Amniotic stem cell (primary cell): ENCODE measurements around the gene ZNF69.
"Not testable (repeated sequence)": the region's sequence is repeated elsewhere in the genome, so short reads cannot be mapped to it uniquely, and the experiment has no call there.

Experiments used
- DNase-seq: peaks from one replicate; lab custom pipeline; 2025; lab: John Stamatoyannopoulos, UW

The ZNF69 gene

GRCh38 chr19:11894851-11895250 lies 7.3 kb downstream of the ZNF69 start:
- no peak for DNase-seq

GRCh38 chr19:11902228-11902627 lies 14.6 kb downstream of the ZNF69 start:
- DNase-seq, result no peak

- DNase-seq, result no peak
These were observed 18.3 kb downstream of the ZNF69 start for GRCh38 chr19:11905928-11906327.

- DNase-seq, result not testable (repeated sequence)
These were observed 24.4 kb downstream of the ZNF69 start for GRCh38 chr19:11911937-11912336.

GRCh38 chr19:11914417-11915051 lies 27.0 kb downstream of the ZNF69 start:
- DNase-seq, result not testable (repeated sequence)

- DNase-seq, result no peak
These were observed 34.4 kb downstream of the ZNF69 start for GRCh38 chr19:11921852-11922495.

- peak; percentile 78 for DNase-seq
These were observed 37.5 kb downstream of the ZNF69 start, which contains the start of gene ZNF700 for GRCh38 chr19:11924886-11925650. Gene ZNF700 (plus strand): TSS chr19:11925107. CDS start chr19:11925211, 104 bp downstream.

- not testable (repeated sequence) for DNase-seq
These were observed 38.1 kb downstream of the ZNF69 start for GRCh38 chr19:11925651-11926187.

GRCh38 chr19:11927227-11927626 lies 39.6 kb downstream of the ZNF69 start:
- DNase-seq, result no peak

GRCh38 chr19:11931051-11931450 lies 43.5 kb downstream of the ZNF69 start:
- no peak for DNase-seq

GRCh38 chr19:11931513-11931912 lies 43.9 kb downstream of the ZNF69 start:
- no peak for DNase-seq

- not testable (repeated sequence) for DNase-seq
These were observed 48.2 kb downstream of the ZNF69 start for GRCh38 chr19:11935829-11936228.

- not testable (repeated sequence) for DNase-seq
These were observed 50.8 kb downstream of the ZNF69 start for GRCh38 chr19:11938383-11938782.

GRCh38 chr19:11941361-11941887 lies 53.8 kb downstream of the ZNF69 start:
- not testable (repeated sequence) for DNase-seq

GRCh38 chr19:11942008-11942842 lies 54.6 kb downstream of the ZNF69 start:
- no peak for DNase-seq

- DNase-seq, result no peak
These were observed 55.2 kb downstream of the ZNF69 start for GRCh38 chr19:11942843-11943108.

GRCh38 chr19:11944656-11945055 lies 57.1 kb downstream of the ZNF69 start:
- no peak for DNase-seq

GRCh38 chr19:11948646-11949045 lies 61.1 kb downstream of the ZNF69 start:
- no peak for DNase-seq

GRCh38 chr19:11949201-11949600 lies 61.6 kb downstream of the ZNF69 start:
- DNase-seq, result no peak

GRCh38 chr19:11949614-11950080 lies 62.1 kb downstream of the ZNF69 start:
- DNase-seq, result not testable (repeated sequence)

- no peak for DNase-seq
These were observed 62.7 kb downstream of the ZNF69 start for GRCh38 chr19:11950312-11950711.
